HFFc6 (cell line): ENCODE measurements around the gene ID2. TPM values are rescaled to one million over a fixed set of nuclear protein-coding genes. Genes with fewer than 3 reads are reported as not detected.

ENCODE experiments used
- DNase-seq: peaks from one replicate; pipeline ENCODE4 v3.0.0-alpha.2; 2018
- H3K27ac Mint-ChIP-seq: 2 replicates; pipeline ENCODE4 v1.8.0; 2020; ENCODE audit warnings: mild to moderate bottlenecking, mixed read lengths
- H3K27me3 Mint-ChIP-seq: 2 replicates; pipeline ENCODE4 v1.8.0; 2021; ENCODE audit warnings: mild to moderate bottlenecking, moderate library complexity, mixed read lengths; ENCODE audit not compliant: insufficient read depth
- H3K36me3 Mint-ChIP-seq: 2 replicates; pipeline ENCODE4 v1.8.0; 2021; ENCODE audit warnings: low read depth, mixed read lengths
- H3K4me1 Mint-ChIP-seq: 2 replicates; pipeline ENCODE4 v1.8.0; 2020; ENCODE audit warnings: low read depth, mixed read lengths
- H3K4me3 Mint-ChIP-seq: 2 replicates; pipeline ENCODE4 v1.8.0; 2020; ENCODE audit warnings: mild to moderate bottlenecking, moderate library complexity, mixed read lengths
- H3K9me3 Mint-ChIP-seq: 2 replicates; pipeline ENCODE4 v1.8.0; 2020; ENCODE audit warnings: mild to moderate bottlenecking, mixed read lengths
- total RNA-seq, 6 experiments: library from RNA; stranded (reverse); fragmentation: NEBNext Ultra II Directional; extraction: Animal tissue kit (Norgen Biotek cat#: 25700); gene quantifications; 2 replicates in 1 of 6; 3 replicates in 5 of 6; pipeline ENCODE4 v1.2.3, GENCODE V29; 2021
- TF ChIP-seq, protein P1 (sequence below): fragments of 200-600 bp; sonication (generic); IDR thresholded peaks from 2 replicates; pipeline ENCODE4 v1.5.0; 2021; ENCODE audit warnings: antibody characterized with exemption, mild to moderate bottlenecking

Gene ID2
- total RNA-seq, 6 experiments from 2014 or later = 81.3 to 97.1 (median 88.1) TPM

- TF ChIP-seq, protein P1, sequence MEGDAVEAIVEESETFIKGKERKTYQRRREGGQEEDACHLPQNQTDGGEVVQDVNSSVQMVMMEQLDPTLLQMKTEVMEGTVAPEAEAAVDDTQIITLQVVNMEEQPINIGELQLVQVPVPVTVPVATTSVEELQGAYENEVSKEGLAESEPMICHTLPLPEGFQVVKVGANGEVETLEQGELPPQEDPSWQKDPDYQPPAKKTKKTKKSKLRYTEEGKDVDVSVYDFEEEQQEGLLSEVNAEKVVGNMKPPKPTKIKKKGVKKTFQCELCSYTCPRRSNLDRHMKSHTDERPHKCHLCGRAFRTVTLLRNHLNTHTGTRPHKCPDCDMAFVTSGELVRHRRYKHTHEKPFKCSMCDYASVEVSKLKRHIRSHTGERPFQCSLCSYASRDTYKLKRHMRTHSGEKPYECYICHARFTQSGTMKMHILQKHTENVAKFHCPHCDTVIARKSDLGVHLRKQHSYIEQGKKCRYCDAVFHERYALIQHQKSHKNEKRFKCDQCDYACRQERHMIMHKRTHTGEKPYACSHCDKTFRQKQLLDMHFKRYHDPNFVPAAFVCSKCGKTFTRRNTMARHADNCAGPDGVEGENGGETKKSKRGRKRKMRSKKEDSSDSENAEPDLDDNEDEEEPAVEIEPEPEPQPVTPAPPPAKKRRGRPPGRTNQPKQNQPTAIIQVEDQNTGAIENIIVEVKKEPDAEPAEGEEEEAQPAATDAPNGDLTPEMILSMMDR = peak; percentile 51
- Mint-ChIP-seq H3K9me3 (no peaks in the 10 kb centered on the region; the same call in 1 of the 2 replicates), H3K4me3 (no peak overlapping the region), H3K4me1 (no peaks in the 10 kb centered on the region), H3K36me3 (0 out of 2 replicates have a peak, but pooled peaks cover 7% of the 10 kb centered on the region), H3K27me3 (no peaks in the 10 kb centered on the region; the same call in 1 of the 2 replicates), H3K27ac (no peak overlapping the region)
- no peak for DNase-seq
Observed at GRCh38 chr2:8644605-8645175, 37.2 kb upstream of the ID2 start.

- TF ChIP-seq, protein P1 = no peak; the same call in 1 of the 2 replicates
- Mint-ChIP-seq H3K27me3 (peaks cover 2% of the 10 kb centered on the region), H3K9me3 (no peaks in the 10 kb centered on the region; the same call in 1 of the 2 replicates), H3K27ac (no peak overlapping the region), H3K4me3 (no peak overlapping the region), H3K4me1 (no peaks in the 10 kb centered on the region), H3K36me3 (0 out of 2 replicates have a peak, but pooled peaks cover 7% of the 10 kb centered on the region)
- DNase-seq = no peak
Observed at GRCh38 chr2:8645176-8645831, 36.6 kb upstream of the ID2 start.

GRCh38 chr2:8646731-8647461 lies 35.0 kb upstream of the ID2 start:
- TF ChIP-seq, protein P1 = no peak
- no peak overlapping the region for H3K27ac Mint-ChIP-seq
- H3K36me3 Mint-ChIP-seq = 0 out of 2 replicates have a peak, but pooled peaks cover 7% of the 10 kb centered on the region
- peaks cover 8% of the 10 kb centered on the region for H3K27me3 Mint-ChIP-seq
- DNase-seq = no peak
- no peaks in the 10 kb centered on the region for H3K4me1 Mint-ChIP-seq
- no peak overlapping the region for H3K4me3 Mint-ChIP-seq
- H3K9me3 Mint-ChIP-seq = no peaks in the 10 kb centered on the region; the same call in 1 of the 2 replicates

DNA sequence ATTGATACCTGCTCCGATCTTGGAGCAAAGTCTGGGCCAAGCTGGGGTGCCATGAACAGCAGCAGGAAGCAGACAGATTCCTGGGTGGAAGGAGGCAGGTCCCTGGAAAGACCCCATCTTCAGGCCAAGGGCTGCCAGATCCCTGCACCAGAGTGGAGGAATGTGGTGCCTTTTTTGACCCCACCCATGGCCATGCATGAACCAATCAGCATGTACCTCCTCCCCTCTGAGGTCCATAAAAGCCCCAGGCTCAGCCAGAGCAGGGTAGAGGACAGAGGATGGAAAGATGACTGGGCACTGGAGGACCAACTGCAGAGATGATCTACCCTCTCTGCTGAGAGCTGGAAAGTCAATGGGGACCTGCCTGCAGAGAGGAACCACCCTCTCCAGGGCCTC lies 34.4 kb upstream of the ID2 start:
- no peak for DNase-seq
- H3K27ac Mint-ChIP-seq = no peak overlapping the region
- H3K4me1 Mint-ChIP-seq = no peaks in the 10 kb centered on the region
- TF ChIP-seq, protein P1 = no peak
- H3K36me3 Mint-ChIP-seq = 0 out of 2 replicates have a peak, but pooled peaks cover 7% of the 10 kb centered on the region
- H3K27me3 Mint-ChIP-seq = peaks cover 8% of the 10 kb centered on the region
- H3K4me3 Mint-ChIP-seq = no peak overlapping the region
- H3K9me3 Mint-ChIP-seq = no peaks in the 10 kb centered on the region; the same call in 1 of the 2 replicates

DNA sequence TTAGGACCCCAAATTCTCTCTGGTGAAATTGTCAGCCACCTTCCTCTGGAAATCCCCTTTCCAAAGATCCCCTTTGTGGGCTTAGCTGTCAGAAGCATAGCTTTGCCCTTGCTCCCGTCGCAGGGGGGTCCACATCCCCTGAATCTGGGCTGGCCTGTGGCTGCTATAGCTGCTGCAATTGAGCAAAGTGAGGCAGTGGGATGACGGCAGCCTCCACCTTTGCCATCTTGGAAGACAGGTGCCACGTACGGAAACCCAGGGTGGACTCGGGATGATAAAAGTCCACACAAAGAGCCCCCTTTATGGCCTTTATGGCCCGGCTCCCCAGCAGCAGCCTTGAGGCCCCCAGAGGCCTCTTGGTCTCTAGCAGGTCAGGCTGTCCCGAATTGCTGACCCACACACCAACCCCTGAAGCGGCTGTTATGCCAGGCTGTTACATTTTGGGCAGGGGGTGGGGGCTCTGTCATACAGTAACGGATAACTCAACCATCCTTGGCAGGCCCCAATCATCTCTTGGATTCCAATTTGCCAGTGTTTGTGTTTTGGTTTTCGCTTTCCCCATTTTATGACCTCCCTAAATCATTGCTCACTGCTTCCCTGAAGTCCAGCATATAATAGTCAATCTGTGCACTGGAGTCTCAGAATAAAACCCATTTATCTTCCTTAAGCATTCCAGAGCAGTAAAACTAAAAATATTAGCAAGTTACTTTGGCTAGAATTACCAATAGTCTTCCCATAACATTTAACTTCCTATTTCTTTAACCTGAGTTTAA lies 33.2 kb upstream of the ID2 start:
- Mint-ChIP-seq H3K36me3 (0 out of 2 replicates have a peak, but pooled peaks cover 7% of the 10 kb centered on the region), H3K27me3 (peaks cover 13% of the 10 kb centered on the region), H3K4me3 (no peak overlapping the region), H3K9me3 (no peaks in the 10 kb centered on the region; the same call in 1 of the 2 replicates), H3K4me1 (no peaks in the 10 kb centered on the region), H3K27ac (no peak overlapping the region)
- TF ChIP-seq, protein P1 = no peak
- no peak for DNase-seq
